ENCODE measurements around the gene TFF1.
"Not testable (repeated sequence)": the region's sequence is repeated elsewhere in the genome, so short reads cannot be mapped to it uniquely, and the experiment has no call there.

Gene TFF1

GRCh38 chr21:42366292-42367010 lies at the start of gene TFF1:
TSS of gene TFF1 (minus strand) at chr21:42366535. CDS start at chr21:42366495, 40 bp downstream.
- no peak for DNase-seq

GRCh38 chr21:42414928-42415769 lies 48.8 kb upstream of the TFF1 start:
- DNase-seq = peak; percentile 77

- no peak for DNase-seq
Observed at GRCh38 chr21:42414553-42414927, 48.2 kb upstream of the TFF1 start.

GRCh38 chr21:42414066-42414465 lies 47.7 kb upstream of the TFF1 start:
- DNase-seq = no peak

- DNase-seq = no peak
Observed at GRCh38 chr21:42413500-42413899, 47.2 kb upstream of the TFF1 start.

GRCh38 chr21:42413093-42413492 lies 46.8 kb upstream of the TFF1 start:
- DNase-seq = no peak

GRCh38 chr21:42412636-42412933 lies 46.2 kb upstream of the TFF1 start:
- no peak for DNase-seq

- peak; percentile 64 for DNase-seq
Observed at GRCh38 chr21:42411891-42412635, 45.7 kb upstream of the TFF1 start.

- DNase-seq = peak; percentile 67
Observed at GRCh38 chr21:42411197-42411869, 45.0 kb upstream of the TFF1 start.

- DNase-seq = no peak
Observed at GRCh38 chr21:42409366-42409765, 43.0 kb upstream of the TFF1 start.

- not testable (repeated sequence) for DNase-seq
Observed at GRCh38 chr21:42408718-42409117, 42.4 kb upstream of the TFF1 start.

GRCh38 chr21:42407476-42407875 lies 41.1 kb upstream of the TFF1 start:
- no peak for DNase-seq

- no peak for DNase-seq
Observed at GRCh38 chr21:42406866-42407265, 40.5 kb upstream of the TFF1 start.

GRCh38 chr21:42406201-42406621 lies 39.9 kb upstream of the TFF1 start:
- DNase-seq = no peak

GRCh38 chr21:42405064-42406013 lies 39.0 kb upstream of the TFF1 start:
- DNase-seq = no peak

- no peak for DNase-seq
Observed at GRCh38 chr21:42404539-42404938, 38.2 kb upstream of the TFF1 start.

- DNase-seq = no peak
Observed at GRCh38 chr21:42403611-42404231, 37.4 kb upstream of the TFF1 start, which contains the start of gene UBASH3A. TSS of gene UBASH3A (plus strand) at chr21:42403902. CDS start at chr21:42403946, 44 bp downstream.

- no peak for DNase-seq
Observed at GRCh38 chr21:42401820-42402251, 35.5 kb upstream of the TFF1 start.

- DNase-seq = no peak
Observed at GRCh38 chr21:42401154-42401553, 34.8 kb upstream of the TFF1 start.

GRCh38 chr21:42400525-42400924 lies 34.2 kb upstream of the TFF1 start:
- DNase-seq = no peak

- DNase-seq = no peak
Observed at GRCh38 chr21:42398436-42399028, 32.2 kb upstream of the TFF1 start.

Data from islet precursor cell (in vitro differentiated cells).